ENCODE data around the gene ZNF672. TPM values are rescaled to one million over a fixed set of nuclear protein-coding genes. Genes with fewer than 3 reads are reported as not detected.

Gene ZNF672
- total and polyA plus RNA-seq, 4 donors = 6.4 to 28.0 (median 20.1) TPM

DNA sequence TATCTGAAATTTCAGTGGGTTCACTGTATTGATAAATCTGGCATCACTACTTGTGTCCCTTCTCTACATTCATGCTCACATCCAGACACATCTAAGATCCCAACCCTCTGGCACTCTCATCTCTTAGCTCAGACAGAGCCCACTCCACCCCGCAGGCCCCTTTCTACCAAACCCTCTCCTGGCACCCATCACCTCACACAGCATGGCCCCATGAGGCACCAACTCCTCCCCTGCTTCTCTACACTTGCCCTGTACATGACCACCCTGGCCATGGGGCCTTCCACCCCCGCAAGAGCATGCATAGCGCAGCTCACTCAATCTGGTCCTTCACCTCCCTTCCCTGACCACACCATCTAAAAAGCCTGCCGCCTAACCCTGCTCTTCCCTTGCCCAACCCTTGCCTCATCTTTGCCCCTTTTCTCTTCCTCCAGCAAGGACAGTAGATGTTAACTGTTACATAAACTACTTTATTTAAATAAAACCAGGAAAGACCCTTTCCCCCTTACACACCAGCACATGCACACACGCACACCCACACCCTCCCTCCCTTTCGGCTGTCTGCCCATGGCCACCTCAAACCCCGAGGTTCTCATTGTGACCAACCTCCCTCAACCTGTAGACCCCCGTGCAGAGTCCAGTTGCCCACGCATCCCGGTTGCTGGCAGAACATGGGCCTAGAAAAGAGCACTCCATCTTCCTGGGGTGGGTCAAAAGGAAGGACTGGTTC is 27.9 kb upstream of the ZNF672 start:
- H3K27me3 ChIP-seq (ENCODE audit: control insufficient read depth in 4 of 4, insufficient read depth in 4 of 4, low read length in 3 of 4) = no peaks in the 10 kb centered on the region
- TF ChIP-seq HNF4G (IDR thresholded peaks at IDR 0.05) = no peak
- H3K9me3 ChIP-seq (ENCODE audit: control insufficient read depth in 4 of 4, low read length in 3 of 4) = no peaks in the 10 kb centered on the region
- peaks cover 2 to 36% (median 19%) of the 10 kb centered on the region in 4 donors for H3K4me1 ChIP-seq (ENCODE audit: control insufficient read depth in 4 of 4, insufficient read depth in 4 of 4, low read length in 3 of 4)
- peaks cover 6 to 24% (median 16%) of the 10 kb centered on the region in 4 donors for H3K36me3 ChIP-seq (ENCODE audit: control insufficient read depth in 4 of 4, insufficient read depth in 3 of 4, low read depth in 1 of 4, low read length in 3 of 4)
- no peak overlapping the region for H3K9ac ChIP-seq (ENCODE audit: low read depth in 1 of 2, low read length in 2 of 2)
- WGBS = 86% methylated on average over 10 of the region's 10 CpGs
- H3K27ac ChIP-seq (ENCODE audit: low read depth in 1 of 2, low read length in 2 of 2) = no peak overlapping the region
- peak; percentile 9 for DNase-seq (ENCODE audit: low spot score)
- H3K4me3 ChIP-seq (ENCODE audit: low read depth in 1 of 3, low read length in 3 of 3) = no peak overlapping the region

DNA sequence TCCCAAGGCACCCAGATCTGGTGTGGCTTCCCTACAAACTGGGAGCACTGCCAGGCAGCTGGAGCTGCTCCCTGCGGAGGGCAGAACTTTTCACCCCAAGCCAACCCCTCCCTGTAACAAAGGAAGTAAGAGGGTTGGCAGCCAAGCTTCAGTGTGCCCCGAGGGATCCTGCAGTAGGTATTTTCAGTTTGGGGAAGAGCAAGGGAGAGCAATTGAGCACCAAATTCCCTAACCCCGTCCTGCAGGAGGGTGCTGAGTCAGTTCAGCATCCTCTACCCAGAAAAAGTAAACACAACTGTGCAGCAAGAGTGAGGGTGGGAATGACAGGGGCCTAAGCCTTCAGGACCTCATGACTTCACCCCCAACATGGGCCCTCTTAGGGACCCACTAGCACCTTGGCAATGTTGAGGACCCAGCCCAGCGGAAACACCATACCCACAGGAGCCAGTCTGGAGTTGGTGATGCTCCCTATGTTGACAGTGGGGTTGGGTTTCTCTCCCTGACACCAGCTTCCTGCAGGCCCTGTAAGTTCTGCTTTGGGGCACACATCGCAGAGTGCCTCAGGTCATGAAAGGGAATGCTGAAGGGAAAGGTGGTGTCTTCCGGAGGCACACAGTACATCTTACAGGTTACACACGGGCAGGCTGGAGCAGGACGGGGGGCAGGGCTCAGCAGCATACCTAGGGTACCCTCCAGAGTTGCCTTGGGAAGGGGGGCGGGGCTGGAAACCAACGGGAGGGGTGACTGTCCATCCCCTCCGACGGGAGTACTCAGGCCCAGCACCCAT is 27.1 kb upstream of the ZNF672 start:
- H3K9ac ChIP-seq (ENCODE audit: low read depth in 1 of 2, low read length in 2 of 2) = no peak overlapping the region
- H3K27me3 ChIP-seq (ENCODE audit: control insufficient read depth in 4 of 4, insufficient read depth in 4 of 4, low read length in 3 of 4) = no peaks in the 10 kb centered on the region
- DNase-seq (ENCODE audit: low spot score) = peak; percentile 31
- H3K27ac ChIP-seq (ENCODE audit: low read depth in 1 of 2, low read length in 2 of 2) = no peak overlapping the region
- H3K4me1 ChIP-seq (ENCODE audit: control insufficient read depth in 4 of 4, insufficient read depth in 4 of 4, low read length in 3 of 4) = peaks cover 2 to 29% (median 14%) of the 10 kb centered on the region in 4 donors
- H3K36me3 ChIP-seq (ENCODE audit: control insufficient read depth in 4 of 4, insufficient read depth in 3 of 4, low read depth in 1 of 4, low read length in 3 of 4) = peaks cover 6 to 31% (median 18%) of the 10 kb centered on the region in 4 donors
- no peak overlapping the region for H3K4me3 ChIP-seq (ENCODE audit: low read depth in 1 of 3, low read length in 3 of 3)
- no peak for TF ChIP-seq HNF4G (IDR thresholded peaks at IDR 0.05)
- TF ChIP-seq, protein P1, sequence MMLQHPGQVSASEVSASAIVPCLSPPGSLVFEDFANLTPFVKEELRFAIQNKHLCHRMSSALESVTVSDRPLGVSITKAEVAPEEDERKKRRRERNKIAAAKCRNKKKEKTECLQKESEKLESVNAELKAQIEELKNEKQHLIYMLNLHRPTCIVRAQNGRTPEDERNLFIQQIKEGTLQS (IDR thresholded peaks at IDR 0.05) = no peak
- no peak for TF ChIP-seq FOXA1 (IDR thresholded peaks at IDR 0.05)
- TF ChIP-seq GABPA (IDR thresholded peaks at IDR 0.05 in 1 of 2, conservative IDR thresholded peaks at IDR 0.05 in 1 of 2) = no peak
- TF ChIP-seq, protein P2, sequence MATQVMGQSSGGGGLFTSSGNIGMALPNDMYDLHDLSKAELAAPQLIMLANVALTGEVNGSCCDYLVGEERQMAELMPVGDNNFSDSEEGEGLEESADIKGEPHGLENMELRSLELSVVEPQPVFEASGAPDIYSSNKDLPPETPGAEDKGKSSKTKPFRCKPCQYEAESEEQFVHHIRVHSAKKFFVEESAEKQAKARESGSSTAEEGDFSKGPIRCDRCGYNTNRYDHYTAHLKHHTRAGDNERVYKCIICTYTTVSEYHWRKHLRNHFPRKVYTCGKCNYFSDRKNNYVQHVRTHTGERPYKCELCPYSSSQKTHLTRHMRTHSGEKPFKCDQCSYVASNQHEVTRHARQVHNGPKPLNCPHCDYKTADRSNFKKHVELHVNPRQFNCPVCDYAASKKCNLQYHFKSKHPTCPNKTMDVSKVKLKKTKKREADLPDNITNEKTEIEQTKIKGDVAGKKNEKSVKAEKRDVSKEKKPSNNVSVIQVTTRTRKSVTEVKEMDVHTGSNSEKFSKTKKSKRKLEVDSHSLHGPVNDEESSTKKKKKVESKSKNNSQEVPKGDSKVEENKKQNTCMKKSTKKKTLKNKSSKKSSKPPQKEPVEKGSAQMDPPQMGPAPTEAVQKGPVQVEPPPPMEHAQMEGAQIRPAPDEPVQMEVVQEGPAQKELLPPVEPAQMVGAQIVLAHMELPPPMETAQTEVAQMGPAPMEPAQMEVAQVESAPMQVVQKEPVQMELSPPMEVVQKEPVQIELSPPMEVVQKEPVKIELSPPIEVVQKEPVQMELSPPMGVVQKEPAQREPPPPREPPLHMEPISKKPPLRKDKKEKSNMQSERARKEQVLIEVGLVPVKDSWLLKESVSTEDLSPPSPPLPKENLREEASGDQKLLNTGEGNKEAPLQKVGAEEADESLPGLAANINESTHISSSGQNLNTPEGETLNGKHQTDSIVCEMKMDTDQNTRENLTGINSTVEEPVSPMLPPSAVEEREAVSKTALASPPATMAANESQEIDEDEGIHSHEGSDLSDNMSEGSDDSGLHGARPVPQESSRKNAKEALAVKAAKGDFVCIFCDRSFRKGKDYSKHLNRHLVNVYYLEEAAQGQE (IDR thresholded peaks at IDR 0.05) = no peak
- TF ChIP-seq, protein P3, sequence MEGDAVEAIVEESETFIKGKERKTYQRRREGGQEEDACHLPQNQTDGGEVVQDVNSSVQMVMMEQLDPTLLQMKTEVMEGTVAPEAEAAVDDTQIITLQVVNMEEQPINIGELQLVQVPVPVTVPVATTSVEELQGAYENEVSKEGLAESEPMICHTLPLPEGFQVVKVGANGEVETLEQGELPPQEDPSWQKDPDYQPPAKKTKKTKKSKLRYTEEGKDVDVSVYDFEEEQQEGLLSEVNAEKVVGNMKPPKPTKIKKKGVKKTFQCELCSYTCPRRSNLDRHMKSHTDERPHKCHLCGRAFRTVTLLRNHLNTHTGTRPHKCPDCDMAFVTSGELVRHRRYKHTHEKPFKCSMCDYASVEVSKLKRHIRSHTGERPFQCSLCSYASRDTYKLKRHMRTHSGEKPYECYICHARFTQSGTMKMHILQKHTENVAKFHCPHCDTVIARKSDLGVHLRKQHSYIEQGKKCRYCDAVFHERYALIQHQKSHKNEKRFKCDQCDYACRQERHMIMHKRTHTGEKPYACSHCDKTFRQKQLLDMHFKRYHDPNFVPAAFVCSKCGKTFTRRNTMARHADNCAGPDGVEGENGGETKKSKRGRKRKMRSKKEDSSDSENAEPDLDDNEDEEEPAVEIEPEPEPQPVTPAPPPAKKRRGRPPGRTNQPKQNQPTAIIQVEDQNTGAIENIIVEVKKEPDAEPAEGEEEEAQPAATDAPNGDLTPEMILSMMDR (IDR thresholded peaks at IDR 0.05; ENCODE audit: low read depth, low read length, missing input control) = no peak
- TF ChIP-seq HNF4A (conservative IDR thresholded peaks at IDR 0.05) = no peak
- no peak for TF ChIP-seq YY1 (IDR thresholded peaks at IDR 0.05)
- no peak for TF ChIP-seq FOXA2 (IDR thresholded peaks at IDR 0.05)
- no peak for TF ChIP-seq NR2F2 (IDR thresholded peaks at IDR 0.05)
- TF ChIP-seq, protein P4, sequence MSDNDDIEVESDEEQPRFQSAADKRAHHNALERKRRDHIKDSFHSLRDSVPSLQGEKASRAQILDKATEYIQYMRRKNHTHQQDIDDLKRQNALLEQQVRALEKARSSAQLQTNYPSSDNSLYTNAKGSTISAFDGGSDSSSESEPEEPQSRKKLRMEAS (IDR thresholded peaks at IDR 0.05) = no peak
- TF ChIP-seq RXRA (IDR thresholded peaks at IDR 0.05) = no peak
- no peak for TF ChIP-seq EGR1 (IDR thresholded peaks at IDR 0.05; ENCODE audit: low read depth in 2 of 2)
- no peak for TF ChIP-seq SP1 (IDR thresholded peaks at IDR 0.05)
- no peak for TF ChIP-seq RAD21 (IDR thresholded peaks at IDR 0.05)
- WGBS = 63% methylated on average over 12 of the region's 12 CpGs
- H3K9me3 ChIP-seq (ENCODE audit: control insufficient read depth in 4 of 4, low read length in 3 of 4) = no peaks in the 10 kb centered on the region

Measured in liver (tissue), 9 donors.